Dermis microvascular lymphatic vessel endothelial cell (primary cell): ENCODE results near the gene ADAM12. TPM values are rescaled to one million over a fixed set of nuclear protein-coding genes. Genes with fewer than 3 reads are reported as not detected.
"Not testable (repeated sequence)": the region's sequence is repeated elsewhere in the genome, so short reads cannot be mapped to it uniquely, and the experiment has no call there.

Source experiments
- DNase-seq, 2 donors: peaks; one replicate each; pipeline versions ENCODE4 v3.0.0 to v3.0.0-alpha.2; 2010; ENCODE audit warnings: low read depth in 2 of 2
- total RNA-seq: library from RNA; depleted of rRNA; stranded (reverse); fragments of >200 nt; gene quantifications from 2 replicates; pipeline ENCODE4 v1.2.1, GENCODE V29; 2014

The ADAM12 gene
- total RNA-seq, 1 donor from 2014 or later: 0.64 TPM

- peak; percentile 63 to 93 for DNase-seq
Measured at GRCh38 chr10:126060261-126060931, 327.9 kb downstream of the ADAM12 start.

- DNase-seq: peak in 1 of 2 donors; percentile 39
Measured at GRCh38 chr10:126059076-126059826, 329.0 kb downstream of the ADAM12 start.

- DNase-seq: peak in 1 of 2 donors; percentile 22
Measured at GRCh38 chr10:126058507-126058906, 329.8 kb downstream of the ADAM12 start.

GRCh38 chr10:126058104-126058503 lies 330.2 kb downstream of the ADAM12 start:
- DNase-seq: no peak

- DNase-seq: no peak
Measured at GRCh38 chr10:126057494-126057893, 330.8 kb downstream of the ADAM12 start.

DNA sequence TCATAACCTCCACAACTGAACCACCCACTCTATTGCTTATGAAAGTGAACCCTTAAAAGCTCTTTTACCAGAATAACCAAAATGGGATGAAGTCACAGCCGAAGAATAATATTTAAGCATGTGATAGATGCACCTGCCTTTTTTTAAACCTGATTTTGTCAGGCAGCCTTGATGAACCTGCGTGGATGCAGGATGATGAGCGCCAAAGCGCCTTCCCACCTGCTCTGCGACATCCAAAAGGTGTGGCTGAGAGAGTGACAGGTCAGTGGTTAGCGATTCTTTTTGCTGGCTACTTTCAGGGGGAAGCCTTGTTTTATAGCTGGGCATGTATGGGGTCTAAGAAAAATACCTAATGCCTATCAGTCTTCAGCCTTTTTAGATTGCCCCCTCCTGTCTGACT lies 334.1 kb downstream of the ADAM12 start:
- no peak for DNase-seq

GRCh38 chr10:126052171-126052570 lies 336.1 kb downstream of the ADAM12 start:
- no peak for DNase-seq

DNA sequence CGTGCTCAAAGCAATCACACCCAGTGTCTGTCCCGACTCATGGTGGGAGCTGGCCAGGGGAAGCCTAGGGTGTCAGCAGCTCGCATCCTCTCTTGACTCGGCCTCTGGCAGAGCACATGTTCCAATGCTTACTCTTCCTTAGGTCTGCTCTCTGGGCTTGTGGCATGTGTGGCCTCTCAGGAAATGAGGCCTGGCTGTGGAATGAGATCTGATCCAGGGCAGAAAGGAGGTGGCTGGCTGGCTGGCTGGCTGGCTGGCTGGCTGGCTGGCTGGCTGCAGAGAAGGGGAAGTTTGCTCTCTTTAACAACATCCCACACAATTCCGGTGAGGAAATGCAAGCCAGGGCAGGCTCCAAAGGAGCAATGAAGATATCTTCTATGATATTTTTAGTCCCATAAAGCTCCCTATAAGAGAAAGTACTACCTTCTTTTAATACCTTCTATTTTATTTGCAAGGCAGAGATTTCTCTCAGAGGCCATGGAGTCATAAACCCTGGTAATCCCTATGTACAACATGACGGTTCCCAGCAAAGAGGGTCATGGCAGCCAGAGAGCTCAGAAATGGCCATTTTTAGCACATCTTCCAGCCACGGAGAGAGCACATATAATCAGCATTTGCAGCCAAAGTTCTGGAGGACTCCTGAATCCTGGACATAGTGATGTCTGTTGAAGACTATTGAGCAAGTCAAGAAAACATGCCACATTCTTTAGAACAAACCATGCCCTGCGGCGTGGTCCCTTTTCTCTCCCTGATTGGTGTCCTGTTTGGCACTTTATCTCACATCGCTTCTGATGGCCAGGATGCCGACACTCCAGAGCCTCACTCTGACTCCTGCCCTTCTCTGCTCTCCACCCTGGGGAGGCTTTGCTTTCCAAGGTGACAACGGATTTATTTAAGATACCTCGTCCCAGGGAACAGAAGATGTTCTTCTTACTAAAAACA lies 338.2 kb downstream of the ADAM12 start:
- peak; percentile 80 to 96 for DNase-seq

DNA sequence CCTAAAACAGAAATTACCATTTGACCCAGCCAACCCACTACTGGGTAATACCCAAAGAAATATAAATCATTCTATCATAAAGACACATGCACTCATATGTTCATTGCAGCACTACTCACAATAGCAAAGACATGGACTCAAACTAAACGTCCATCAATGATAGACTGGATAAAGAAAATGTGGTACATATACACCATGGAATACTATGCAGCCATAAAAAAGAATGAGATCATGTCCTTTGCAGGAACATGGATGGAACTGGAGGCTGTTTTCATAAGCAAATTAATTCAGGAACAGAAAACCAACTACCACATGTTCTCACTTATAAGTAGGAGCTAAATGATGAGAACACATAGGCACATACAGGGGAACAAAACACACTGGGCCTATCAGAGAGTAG lies 340.5 kb downstream of the ADAM12 start:
- not testable (repeated sequence) for DNase-seq

DNA sequence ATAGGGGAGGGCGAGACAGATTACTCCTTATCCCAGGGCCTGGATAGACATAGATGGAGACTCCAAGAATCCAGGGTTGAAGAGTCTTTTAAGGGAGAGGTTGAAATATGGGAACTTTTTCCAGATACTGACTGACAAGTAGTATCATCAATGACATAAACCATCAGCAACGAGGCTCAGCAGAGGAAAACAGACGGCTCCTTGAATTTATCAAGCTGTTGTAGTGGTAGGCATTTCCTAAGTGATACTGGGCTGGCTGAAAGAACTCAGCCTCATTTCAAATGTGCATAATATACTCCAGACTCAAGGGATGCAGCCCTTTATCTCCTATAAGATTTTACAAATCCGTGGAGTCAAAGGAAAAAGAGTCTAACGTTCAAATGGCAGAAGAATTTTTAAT lies 341.4 kb downstream of the ADAM12 start:
- no peak for DNase-seq

DNA sequence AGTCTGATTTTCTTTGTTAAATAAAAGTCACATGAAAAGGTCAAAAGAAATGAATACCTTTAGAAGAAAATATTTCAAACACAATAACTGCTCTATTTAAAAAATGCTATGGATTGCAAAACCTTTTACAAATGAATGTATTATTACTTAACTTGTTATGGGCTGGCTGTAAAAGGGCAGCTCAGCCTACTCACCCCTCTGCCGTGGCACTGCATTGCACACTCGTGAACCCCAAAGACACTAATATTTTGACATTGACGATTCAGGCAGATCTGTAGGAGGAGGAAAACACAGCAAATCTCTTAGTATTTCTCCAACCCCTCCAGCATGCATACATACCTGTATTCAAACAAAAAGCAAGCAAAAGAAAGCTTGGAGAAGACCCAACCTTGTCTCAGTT lies 342.4 kb downstream of the ADAM12 start:
- no peak for DNase-seq

DNA sequence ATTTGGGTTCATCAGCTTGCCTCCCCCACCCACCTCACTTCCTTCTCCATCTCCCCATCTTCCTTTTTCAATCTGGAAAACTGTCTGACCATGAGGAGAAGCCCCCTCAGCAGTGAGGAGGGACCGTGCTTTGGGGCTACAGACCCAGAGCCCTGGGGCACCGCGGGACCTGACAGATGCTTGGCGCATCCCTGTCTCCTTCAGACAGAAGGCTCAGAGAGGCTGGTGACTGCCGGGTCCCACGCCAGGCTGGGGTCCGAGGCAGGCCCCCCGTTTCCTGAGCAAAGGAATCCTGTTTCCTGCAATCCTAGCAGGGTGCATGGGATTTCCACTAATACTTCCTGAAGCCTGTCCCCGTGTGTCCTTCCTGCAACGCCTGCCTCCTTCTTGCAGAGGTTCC lies 344.9 kb downstream of the ADAM12 start:
- DNase-seq: peak in 1 of 2 donors; percentile 13

GRCh38 chr10:126042906-126043305 lies 345.4 kb downstream of the ADAM12 start:
- DNase-seq: no peak

DNA sequence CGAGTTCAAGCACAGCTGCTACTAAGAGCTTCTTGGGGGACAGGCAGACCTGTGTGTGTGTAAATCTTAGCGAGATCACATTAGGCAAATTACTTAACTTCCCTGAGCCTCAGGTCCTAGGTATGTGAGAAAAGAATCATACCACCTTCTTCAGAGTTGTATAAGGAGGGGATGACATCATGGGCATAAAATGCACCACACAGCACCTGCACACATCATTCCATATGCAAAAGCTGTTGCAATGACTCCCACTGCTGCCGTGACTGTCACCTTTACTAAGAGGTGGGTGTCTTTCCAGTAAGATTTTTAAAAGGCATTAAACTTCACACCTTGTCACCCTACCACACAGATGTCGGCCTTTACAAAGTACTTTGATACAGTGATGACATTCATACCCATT lies 345.9 kb downstream of the ADAM12 start:
- no peak for DNase-seq

DNA sequence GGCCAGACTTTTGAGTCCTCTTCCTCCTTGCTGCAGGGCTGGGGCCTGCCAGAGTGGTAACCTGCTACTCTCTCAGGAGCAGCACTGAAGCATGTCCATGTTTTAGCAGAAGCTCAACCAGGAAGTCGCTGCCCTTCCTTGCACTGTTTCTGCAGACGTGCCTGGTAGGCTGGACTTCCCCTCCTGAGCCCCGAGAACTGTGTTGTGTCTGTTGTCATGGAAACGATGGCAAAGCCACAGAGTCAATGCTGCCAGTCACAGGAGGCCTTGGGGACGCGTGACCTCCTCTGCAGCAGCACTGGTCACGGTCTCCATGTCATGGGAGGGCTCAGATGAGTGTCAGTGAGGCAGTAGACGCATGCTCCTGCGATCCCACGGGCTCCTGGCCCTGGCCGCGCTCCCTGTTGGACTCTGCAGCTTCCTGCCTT lies 346.5 kb downstream of the ADAM12 start:
- DNase-seq: peak; percentile 89 to 98

DNA sequence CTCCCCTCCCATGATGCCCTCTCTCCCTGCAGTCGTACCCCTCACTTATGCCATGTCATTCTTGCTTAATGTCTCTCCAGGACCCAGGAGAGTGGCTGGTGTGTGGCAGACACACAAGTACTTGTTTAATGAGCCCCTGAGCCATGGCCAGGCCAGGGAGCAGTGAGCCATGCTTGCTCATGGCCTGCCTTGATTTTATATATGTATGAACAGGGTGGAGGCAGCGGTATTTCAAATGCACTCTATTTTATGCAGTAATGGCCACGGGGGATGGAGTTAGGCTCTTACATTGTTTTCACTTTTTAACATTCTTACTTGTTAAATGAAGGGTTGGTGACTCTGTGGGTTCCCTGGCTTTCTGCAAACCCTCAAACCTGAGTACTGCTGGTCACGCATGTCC lies 347.2 kb downstream of the ADAM12 start:
- no peak for DNase-seq

- no peak for DNase-seq
Measured at GRCh38 chr10:126037946-126038345, 350.3 kb downstream of the ADAM12 start.

DNA sequence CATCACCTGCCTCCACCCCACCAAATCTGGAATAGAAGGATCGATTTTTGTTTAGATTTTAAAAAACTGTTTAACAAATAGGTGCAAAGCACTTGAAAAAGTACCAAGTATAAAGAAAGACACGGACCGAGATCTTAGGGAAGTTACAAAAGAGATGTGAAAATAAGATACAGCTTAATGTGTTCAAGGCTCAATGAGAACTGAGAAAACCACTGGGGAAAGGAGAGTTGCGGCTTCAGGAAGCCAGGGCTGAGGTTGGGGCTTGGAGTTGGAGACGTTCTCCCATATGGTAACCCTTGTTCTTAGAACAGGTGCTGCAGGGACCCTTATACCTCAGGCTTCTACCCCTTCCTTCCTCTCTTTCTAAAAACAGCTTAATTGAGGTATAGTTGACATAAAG lies 351.8 kb downstream of the ADAM12 start:
- DNase-seq: no peak

DNA sequence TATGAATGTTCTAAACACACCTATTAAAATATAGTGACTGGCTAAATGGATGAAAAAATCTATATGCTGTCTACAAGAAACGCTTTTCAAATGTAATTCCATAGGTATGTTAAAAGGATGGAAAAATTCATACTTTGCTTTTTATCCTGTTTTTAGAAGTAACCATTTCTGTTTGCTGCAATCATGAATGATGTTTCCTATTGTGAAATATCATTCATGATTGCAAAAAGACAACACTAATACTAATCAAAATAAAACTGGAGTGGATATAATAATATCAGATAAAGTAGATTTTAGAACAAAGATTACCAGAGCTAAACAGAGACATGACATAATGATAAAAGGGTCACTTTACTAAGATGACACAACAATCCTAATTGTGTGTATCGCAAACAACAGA lies 353.7 kb downstream of the ADAM12 start:
- no peak for DNase-seq

- DNase-seq: no peak
Measured at GRCh38 chr10:126029999-126030398, 358.3 kb downstream of the ADAM12 start.

DNA sequence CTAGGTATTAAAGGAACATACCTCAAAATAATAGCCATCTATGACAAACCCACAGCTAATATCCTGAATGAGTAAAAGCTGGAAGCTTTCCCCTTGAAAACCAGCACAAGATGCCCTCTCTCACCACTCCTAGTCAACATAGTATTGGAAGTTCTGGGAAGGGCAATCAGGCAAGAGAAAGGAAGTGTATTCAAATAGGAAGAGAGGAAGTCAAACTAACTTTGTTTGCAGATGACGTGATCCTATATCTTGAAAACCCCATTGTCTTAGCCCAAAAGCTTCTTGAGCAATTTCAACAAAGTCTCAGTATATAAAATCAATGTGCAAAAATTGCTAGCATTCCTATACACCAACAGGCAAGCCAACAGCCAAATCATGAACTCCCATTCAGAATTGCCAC lies 360.6 kb downstream of the ADAM12 start:
- no peak for DNase-seq

DNA sequence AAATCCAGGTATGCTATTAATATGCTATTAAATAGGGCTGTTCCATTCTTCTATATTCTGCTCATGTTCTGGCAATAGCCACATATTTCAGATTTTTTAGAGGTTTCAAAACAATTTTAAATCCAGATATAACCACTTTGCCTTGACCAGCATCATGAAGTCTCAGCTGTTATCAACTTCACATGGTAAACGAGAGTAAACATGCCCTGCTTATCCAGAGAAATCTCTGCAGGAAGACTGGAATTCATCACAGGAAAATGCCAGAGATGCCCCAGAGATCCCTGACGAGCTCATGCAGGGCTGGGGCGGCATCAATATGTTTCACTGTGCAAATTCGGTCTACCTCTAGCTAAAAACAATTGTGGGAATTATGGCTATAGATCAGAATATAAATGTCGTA lies 365.4 kb downstream of the ADAM12 start:
- no peak for DNase-seq
